ENCODE results near the gene SLC66A1.

- no peak for TF ChIP-seq EZH2 (conservative IDR thresholded peaks at IDR 0.05; ENCODE audit: low read depth, low read length)
- TF ChIP-seq, protein P1, sequence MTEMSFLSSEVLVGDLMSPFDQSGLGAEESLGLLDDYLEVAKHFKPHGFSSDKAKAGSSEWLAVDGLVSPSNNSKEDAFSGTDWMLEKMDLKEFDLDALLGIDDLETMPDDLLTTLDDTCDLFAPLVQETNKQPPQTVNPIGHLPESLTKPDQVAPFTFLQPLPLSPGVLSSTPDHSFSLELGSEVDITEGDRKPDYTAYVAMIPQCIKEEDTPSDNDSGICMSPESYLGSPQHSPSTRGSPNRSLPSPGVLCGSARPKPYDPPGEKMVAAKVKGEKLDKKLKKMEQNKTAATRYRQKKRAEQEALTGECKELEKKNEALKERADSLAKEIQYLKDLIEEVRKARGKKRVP (CRISPR knock-in tag; IDR thresholded peaks at IDR 0.05) = no peak
- no peak for TF ChIP-seq GABPB1 (CRISPR knock-in tag; IDR thresholded peaks at IDR 0.05)
- TF ChIP-seq HNRNPUL1 (IDR thresholded peaks at IDR 0.05; ENCODE audit: low read depth, low read length) = no peak
- TF ChIP-seq SNAPC2 (CRISPR knock-in tag; IDR thresholded peaks at IDR 0.05) = no peak
- no peak for TF ChIP-seq CEBPB (IDR thresholded peaks at IDR 0.05; ENCODE audit: borderline replicate concordance, low read depth, low read length)
- TF ChIP-seq ZNF557 (CRISPR knock-in tag; IDR thresholded peaks at IDR 0.05) = no peak
- no peak for TF ChIP-seq CREB1 (IDR thresholded peaks at IDR 0.05)
- no peak for TF ChIP-seq CREB1 (CRISPR knock-in tag; IDR thresholded peaks at IDR 0.05)
- no peak for TF ChIP-seq POLR2AphosphoS5 (IDR thresholded peaks at IDR 0.05; ENCODE audit: low read depth, low read length)
Observed at GRCh38 chr1:19313961-19314882, 2.1 kb downstream of the SLC66A1 start.

All from HepG2 (cell line).